ENCODE results near the gene SNAP29. TPM values are rescaled to one million over a fixed set of nuclear protein-coding genes. Genes with fewer than 3 reads are reported as not detected.
A peak's percentile ranks its signal among the peaks of the same experiment; 100 is the strongest.
"Not testable (repeated sequence)": the region's sequence is repeated elsewhere in the genome, so short reads cannot be mapped to it uniquely, and the experiment has no call there.

Gene SNAP29
- total RNA-seq, 1 donor from 2014 or later: 24.3 TPM

- DNase-seq (no peak), ATAC-seq (no peak)
- no peaks in the 10 kb centered on the region for H3K27me3 ChIP-seq
- H3K4me1 ChIP-seq: peaks cover 16% of the 10 kb centered on the region
- no peaks in the 10 kb centered on the region for H3K9me3 ChIP-seq
- H3K4me3 ChIP-seq: no peak overlapping the region
- intact Hi-C loops (cut with DNase I): no loop called here
- no peak for TF ChIP-seq CTCF (IDR thresholded peaks at IDR 0.05)
- peaks cover 11% of the 10 kb centered on the region for H3K36me3 ChIP-seq
- H3K27ac ChIP-seq: no peak overlapping the region
These were observed 71.2 kb downstream of the SNAP29 start for GRCh38 chr22:20930004-20930403.

GRCh38 chr22:20930435-20930834, 71.6 kb downstream of the SNAP29 start:
- DNase-seq; H3K4me3 ChIP-seq; ATAC-seq; H3K27me3 ChIP-seq; intact Hi-C loops (cut with DNase I); H3K27ac ChIP-seq; H3K9me3 ChIP-seq: not testable (repeated sequence)
- H3K36me3 ChIP-seq: peaks cover 16% of the 10 kb centered on the region
- peaks cover 12% of the 10 kb centered on the region for H3K4me1 ChIP-seq

DNA sequence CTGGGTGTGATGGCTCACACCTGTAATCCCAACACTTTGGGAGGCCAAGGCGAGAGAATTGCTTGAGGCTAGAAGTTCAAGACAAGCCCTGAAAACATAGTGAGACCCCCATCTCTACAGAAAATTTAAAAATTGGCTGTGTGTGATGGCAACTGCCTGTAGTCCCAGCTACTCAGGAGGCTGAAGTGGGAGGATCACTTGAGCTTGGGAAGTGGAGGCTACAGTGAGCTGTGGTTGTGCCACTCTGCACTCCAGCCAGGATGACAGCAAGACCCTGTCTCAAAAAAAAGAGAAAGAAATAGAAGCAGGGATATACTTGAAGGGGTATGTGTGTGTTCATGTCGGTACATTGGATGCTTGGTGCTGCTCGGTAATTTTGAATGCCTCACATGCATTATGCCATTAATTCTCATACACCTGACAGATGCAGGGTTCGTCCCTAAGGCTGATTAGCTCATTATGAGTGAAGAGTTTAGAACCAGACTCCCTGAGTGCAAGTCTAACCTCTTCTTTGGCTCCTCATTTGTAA, 72.4 kb downstream of the SNAP29 start:
- intact Hi-C loops (cut with DNase I): no loop called here
- H3K27ac ChIP-seq: no peak overlapping the region
- no peaks in the 10 kb centered on the region for H3K9me3 ChIP-seq
- H3K36me3 ChIP-seq: peaks cover 23% of the 10 kb centered on the region
- ATAC-seq: no peak
- TF ChIP-seq CTCF (IDR thresholded peaks at IDR 0.05): no peak
- H3K4me3 ChIP-seq: no peak overlapping the region
- no peaks in the 10 kb centered on the region for H3K27me3 ChIP-seq
- peaks cover 12% of the 10 kb centered on the region for H3K4me1 ChIP-seq
- DNase-seq: no peak

DNA sequence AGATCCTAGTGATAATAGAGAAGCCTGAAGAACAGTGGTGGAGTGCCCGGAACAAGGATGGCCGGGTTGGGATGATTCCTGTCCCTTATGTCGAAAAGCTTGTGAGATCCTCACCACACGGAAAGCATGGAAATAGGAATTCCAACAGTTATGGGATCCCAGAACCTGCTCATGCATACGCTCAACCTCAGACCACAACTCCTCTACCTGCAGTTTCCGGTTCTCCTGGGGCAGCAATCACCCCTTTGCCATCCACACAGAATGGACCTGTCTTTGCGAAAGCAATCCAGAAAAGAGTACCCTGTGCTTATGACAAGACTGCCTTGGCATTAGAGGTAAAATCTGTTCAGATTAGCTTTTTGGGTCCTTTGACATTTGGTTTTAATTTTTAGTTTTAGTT, 75.1 kb downstream of the SNAP29 start:
- Histone ChIP-seq H3K27me3 (no peaks in the 10 kb centered on the region), H3K27ac (no peak overlapping the region), H3K36me3 (peaks cover 36% of the 10 kb centered on the region), H3K4me1 (peaks cover 30% of the 10 kb centered on the region), H3K9me3 (no peaks in the 10 kb centered on the region), H3K4me3 (no peak overlapping the region)
- intact Hi-C loops (cut with DNase I): no loop called here
- no peak for DNase-seq
- ATAC-seq: no peak
- TF ChIP-seq CTCF (IDR thresholded peaks at IDR 0.05): no peak

DNA sequence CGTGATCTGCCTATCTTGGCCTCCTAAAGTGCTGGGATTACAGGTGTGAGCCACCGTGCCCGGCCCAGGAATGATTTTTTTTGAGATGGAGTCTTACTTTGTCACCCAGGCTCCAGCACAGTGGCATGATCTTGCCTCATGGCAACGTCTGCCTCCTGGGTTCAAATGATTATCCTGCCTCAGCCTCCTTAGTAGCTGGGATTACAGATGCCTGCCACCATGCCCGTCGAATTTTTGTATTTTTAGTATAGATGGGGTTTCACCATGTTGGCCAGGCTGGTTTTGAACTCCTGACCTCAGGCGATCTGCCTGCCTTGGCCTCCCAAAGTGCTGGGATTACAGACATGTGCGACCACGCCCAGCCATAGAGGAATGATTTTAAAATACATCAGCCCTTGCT, 76.2 kb downstream of the SNAP29 start:
- H3K4me3 ChIP-seq; intact Hi-C loops (cut with DNase I); H3K27me3 ChIP-seq; H3K27ac ChIP-seq; ATAC-seq; H3K9me3 ChIP-seq: not testable (repeated sequence)
- Histone ChIP-seq H3K36me3 (peaks cover 36% of the 10 kb centered on the region), H3K4me1 (peaks cover 32% of the 10 kb centered on the region)
- peak; percentile 33 for DNase-seq

- intact Hi-C loops (cut with DNase I); H3K27ac ChIP-seq; ATAC-seq; H3K4me3 ChIP-seq; H3K9me3 ChIP-seq; H3K27me3 ChIP-seq: not testable (repeated sequence)
- peak; percentile 12 for DNase-seq
- Histone ChIP-seq H3K4me1 (peaks cover 41% of the 10 kb centered on the region), H3K36me3 (peaks cover 36% of the 10 kb centered on the region)
These were observed 77.2 kb downstream of the SNAP29 start for GRCh38 chr22:20935780-20936539.

- no peak overlapping the region for H3K4me3 ChIP-seq
- intact Hi-C loops (cut with DNase I): no loop called here
- no peak for TF ChIP-seq CTCF (IDR thresholded peaks at IDR 0.05)
- no peak overlapping the region for H3K27ac ChIP-seq
- H3K27me3 ChIP-seq: no peaks in the 10 kb centered on the region
- ATAC-seq (peak; percentile 95), DNase-seq (peak; percentile 63)
- H3K36me3 ChIP-seq: peaks cover 36% of the 10 kb centered on the region
- peaks cover 43% of the 10 kb centered on the region for H3K4me1 ChIP-seq
- H3K9me3 ChIP-seq: no peaks in the 10 kb centered on the region
These were observed 78.4 kb downstream of the SNAP29 start for GRCh38 chr22:20937031-20937793.
